Measurements from ENCODE around the gene ATG2A. TPM values are rescaled to one million over a fixed set of nuclear protein-coding genes. Genes with fewer than 3 reads are reported as not detected.
"Not testable (repeated sequence)": the region's sequence is repeated elsewhere in the genome, so short reads cannot be mapped to it uniquely, and the experiment has no call there.

ATG2A gene
- total RNA-seq, 1 donor from 2014 or later = 24.8 TPM

GRCh38 chr11:64846998-64847666 lies 69.9 kb downstream of the ATG2A start:
- Histone ChIP-seq H3K27me3 (ENCODE audit: control insufficient read depth, insufficient read depth, low read length) (no peaks in the 10 kb centered on the region), H3K36me3 (ENCODE audit: control insufficient read depth, insufficient read depth, low read length) (no peaks in the 10 kb centered on the region), H3K4me3 (ENCODE audit: low read depth, low read length) (no peak overlapping the region)
- DNase-seq (ENCODE audit: low read depth) = no peak
- peak; percentile 96 for TF ChIP-seq CTCF (IDR thresholded peaks at IDR 0.05; ENCODE audit: insufficient read depth, low read length, poor library complexity, severe bottlenecking)

- not testable (repeated sequence) for H3K36me3 ChIP-seq (ENCODE audit: control insufficient read depth, insufficient read depth, low read length); DNase-seq (ENCODE audit: low read depth); H3K4me3 ChIP-seq (ENCODE audit: low read depth, low read length); H3K27me3 ChIP-seq (ENCODE audit: control insufficient read depth, insufficient read depth, low read length)
These were observed 71.3 kb downstream of the ATG2A start for GRCh38 chr11:64845776-64846129.

- TF ChIP-seq CTCF (IDR thresholded peaks at IDR 0.05; ENCODE audit: insufficient read depth, low read length, poor library complexity, severe bottlenecking) = no peak
- Histone ChIP-seq H3K4me3 (ENCODE audit: low read depth, low read length) (peak overlapping the region; percentile 36), H3K27me3 (ENCODE audit: control insufficient read depth, insufficient read depth, low read length) (no peaks in the 10 kb centered on the region), H3K36me3 (ENCODE audit: control insufficient read depth, insufficient read depth, low read length) (no peaks in the 10 kb centered on the region)
- no peak for DNase-seq (ENCODE audit: low read depth)
These were observed 71.8 kb downstream of the ATG2A start for GRCh38 chr11:64845129-64845775.

Other genes starting within 250 kb of the ATG2A start
- not detected in 2 replicates for gene NRXN2, start 194.0 kb downstream of the ATG2A start, total RNA-seq
- 0.41 and 0.96 TPM in 2 replicates for gene RASGRP2, start 173.1 kb downstream of the ATG2A start, total RNA-seq
- gene PYGM, start 157.2 kb downstream of the ATG2A start, total RNA-seq = 0.17 and 0.27 TPM in 2 replicates
- 194 and 216 TPM in 2 replicates for gene SF1, start 138.7 kb downstream of the ATG2A start, total RNA-seq
- gene MAP4K2, start 114.0 kb downstream of the ATG2A start, total RNA-seq = 33.2 and 40.6 TPM in 2 replicates
- gene MEN1, start 106.7 kb downstream of the ATG2A start, total RNA-seq = 24.6 and 28.5 TPM in 2 replicates
- 10.7 and 12.8 TPM in 2 replicates for gene CDC42BPG, start 72.6 kb downstream of the ATG2A start, total RNA-seq
- gene EHD1, start 38.6 kb downstream of the ATG2A start, total RNA-seq = 87.7 and 100 TPM in 2 replicates
- gene PPP2R5B, start 7.5 kb upstream of the ATG2A start, total RNA-seq = 26.9 and 31.1 TPM in 2 replicates
- not detected in 2 replicates for gene GPHA2, start 18.7 kb upstream of the ATG2A start, total RNA-seq
- 0.17 and 0.68 TPM in 2 replicates for gene MAJIN, start 54.9 kb upstream of the ATG2A start, total RNA-seq
- gene BATF2, start 79.8 kb upstream of the ATG2A start, total RNA-seq = 1.1 and 7.3 TPM in 2 replicates
- 164 and 170 TPM in 2 replicates for gene ARL2, start 97.0 kb upstream of the ATG2A start, total RNA-seq
- gene SNX15, start 110.2 kb upstream of the ATG2A start, total RNA-seq = 21.6 and 28.8 TPM in 2 replicates
- 25.5 and 32.0 TPM in 2 replicates for gene SAC3D1, start 124.0 kb upstream of the ATG2A start, total RNA-seq
- gene NAALADL1, start 141.3 kb upstream of the ATG2A start, total RNA-seq = 13.2 and 21.7 TPM in 2 replicates
- gene CDCA5, start 166.8 kb upstream of the ATG2A start, total RNA-seq = 4.9 and 6.9 TPM in 2 replicates
- gene ZFPL1, start 167.0 kb upstream of the ATG2A start, total RNA-seq = 49.8 and 66.1 TPM in 2 replicates
- 153 and 391 TPM in 2 replicates for gene VPS51, start 179.0 kb upstream of the ATG2A start, total RNA-seq
- gene TM7SF2, start 194.7 kb upstream of the ATG2A start, total RNA-seq = 42.4 and 42.6 TPM in 2 replicates
- gene ZNHIT2, start 200.5 kb upstream of the ATG2A start, total RNA-seq = 21.3 and 28.1 TPM in 2 replicates
- gene FAU, start 204.9 kb upstream of the ATG2A start, total RNA-seq = 595 and 710 TPM in 2 replicates
- gene MRPL49, start 205.1 kb upstream of the ATG2A start, total RNA-seq = 67.6 and 88.5 TPM in 2 replicates
- gene SYVN1, start 217.3 kb upstream of the ATG2A start, total RNA-seq = 23.4 and 31.0 TPM in 2 replicates